ENCODE measurements around the gene FXR1.

- TF ChIP-seq CTCF (conservative IDR thresholded peaks at IDR 0.05) (no peak), EZH2 (IDR thresholded peaks at IDR 0.05; ENCODE audit: low read depth) (no peak)
These were observed 47.2 kb downstream of the FXR1 start for GRCh38 chr3:180959691-180960090.

All from PC-9 (cell line).